Lung (tissue), 12 donors: Measurements from ENCODE around the gene CRYZ. TPM values are rescaled to one million over a fixed set of nuclear protein-coding genes. Genes with fewer than 3 reads are reported as not detected.

Source experiments
- ATAC-seq: fragments of 200-7000 bp; cut with Tn5 transposase; one replicate; pipeline ENCODE4 v1.9.1; 2020; ENCODE audit warnings: moderate number of reproducible peaks; ENCODE audit not compliant: insufficient read depth, low FRiP score
- DNase-seq, 3 donors: peaks; one replicate each; pipeline ENCODE4 v3.0.0-alpha.2; 2013 to 2017
- H3K27ac ChIP-seq, 2 donors: one replicate each; pipeline ENCODE4 v1.5.1; 2013; ENCODE audit warnings: mild to moderate bottlenecking in 2 of 2, moderate library complexity in 2 of 2, control low read depth in 1 of 2, inconsistent platforms in 1 of 2, low read depth in 1 of 2, low read length in 1 of 2
- H3K27me3 ChIP-seq, 3 donors: one replicate each; pipeline ENCODE4 v1.5.1; 2013; ENCODE audit warnings: low read length in 2 of 3; ENCODE audit not compliant: control insufficient read depth in 3 of 3, insufficient read depth in 3 of 3
- H3K36me3 ChIP-seq, 4 donors: one replicate each; pipeline ENCODE4 v1.5.1; 2013; ENCODE audit warnings: low read length in 4 of 4, mild to moderate bottlenecking in 1 of 4, moderate library complexity in 1 of 4; ENCODE audit not compliant: control insufficient read depth in 4 of 4, insufficient read depth in 4 of 4
- H3K4me1 ChIP-seq, 5 donors: one replicate each; pipeline ENCODE4 v1.5.1; 2013; ENCODE audit warnings: low read length in 5 of 5, mild to moderate bottlenecking in 2 of 5, moderate library complexity in 1 of 5; ENCODE audit not compliant: control insufficient read depth in 5 of 5, insufficient read depth in 5 of 5
- H3K4me3 ChIP-seq: one replicate; pipeline ENCODE4 v1.5.1; 2013; ENCODE audit warnings: mild to moderate bottlenecking, control low read depth, moderate library complexity
- H3K9ac ChIP-seq, 2 donors: one replicate each; pipeline ENCODE4 v1.5.1; 2013; ENCODE audit warnings: low read length in 2 of 2, control low read depth in 1 of 2; ENCODE audit not compliant: insufficient read depth in 1 of 2
- H3K9me3 ChIP-seq, 4 donors: one replicate each; pipeline ENCODE4 v1.5.1; 2013; ENCODE audit warnings: low read length in 3 of 4, mild to moderate bottlenecking in 1 of 4, moderate library complexity in 1 of 4; ENCODE audit not compliant: control insufficient read depth in 4 of 4, insufficient read depth in 3 of 4
- CTCF ChIP-seq: IDR thresholded peaks from 2 replicates; pipeline ENCODE4 v1.5.1; 2012; ENCODE audit warnings: mild to moderate bottlenecking; ENCODE audit errors: control extremely low read depth, extremely low read depth
- whole genome bisulfite sequencing, 2 donors: extraction: QIAGEN DNeasy Blood & Tissue Kit; methylation state at CpG; one replicate each; pipeline ENCODE4 v1.1.7; 2013; 5-methylcytosine and 5-hydroxymethylcytosine counted together
- polyA plus RNA-seq, 2 donors: library from polyadenylated mRNA; stranded (reverse); fragments of 200-250 nt; gene quantifications; one replicate each; pipeline ENCODE4 v1.2.1, GENCODE V29; 2013
- total RNA-seq, 2 donors: library from RNA; depleted of rRNA in 1 of 2; stranded (reverse); fragments of >200 nt in 1 of 2; gene quantifications; one replicate each; pipeline ENCODE4 v1.2.1, GENCODE V29; 2014 to 2021
- donor health status: control.
- donor health status: control.
- donor health status: Bipolar disorder and iron deficiency.
- donor health status: healthy.
- donor health status: DM: yes; HTN: yes; CAD: no.

CRYZ gene
- total and polyA plus RNA-seq, 4 donors = 10.9 to 55.9 (median 42.6) TPM

- H3K4me3 ChIP-seq = no peak overlapping the region
- no peak for TF ChIP-seq CTCF
- 92 to 96% methylated on average over 2 of the region's 2 CpGs for WGBS, 2 donors
Observed at GRCh38 chr1:74679811-74680210, 53.0 kb downstream of the CRYZ start.

GRCh38 chr1:74677926-74678325 is 54.9 kb downstream of the CRYZ start:
- H3K27me3 ChIP-seq = peaks cover 0 to 2% (median 0%) of the 10 kb centered on the region in 3 donors
- peaks cover 0 to 2% (median 0%) of the 10 kb centered on the region in 4 donors for H3K9me3 ChIP-seq
- no peak for TF ChIP-seq CTCF
- ATAC-seq (no peak), DNase-seq (no peak)
- H3K9ac ChIP-seq = no peak overlapping the region
- no peaks in the 10 kb centered on the region for H3K36me3 ChIP-seq
- H3K4me3 ChIP-seq = no peak overlapping the region
- peaks cover 0 to 3% (median 0%) of the 10 kb centered on the region in 5 donors for H3K4me1 ChIP-seq
- no peak overlapping the region for H3K27ac ChIP-seq

More at GRCh38 chr1:74679811-74680210, 53.0 kb downstream of the CRYZ start:
- peaks cover 0 to 3% (median 0%) of the 10 kb centered on the region in 3 donors for H3K27me3 ChIP-seq
- H3K9ac ChIP-seq = no peak overlapping the region
- no peaks in the 10 kb centered on the region for H3K9me3 ChIP-seq
- no peaks in the 10 kb centered on the region for H3K4me1 ChIP-seq
- no peak for ATAC-seq
- no peak for DNase-seq
- H3K27ac ChIP-seq = no peak overlapping the region
- no peaks in the 10 kb centered on the region for H3K36me3 ChIP-seq

- no peak for TF ChIP-seq CTCF
- no peak overlapping the region for H3K27ac ChIP-seq
- 50 to 62% methylated on average over 6 of the region's 6 CpGs for WGBS, 2 donors
- H3K4me1 ChIP-seq = peaks cover 0 to 3% (median 0%) of the 10 kb centered on the region in 5 donors
- no peak for DNase-seq
- H3K4me3 ChIP-seq = no peak overlapping the region
- H3K9ac ChIP-seq = no peak overlapping the region
- peaks cover 0 to 2% (median 0%) of the 10 kb centered on the region in 3 donors for H3K27me3 ChIP-seq
- no peaks in the 10 kb centered on the region for H3K36me3 ChIP-seq
- peaks cover 0 to 2% (median 0%) of the 10 kb centered on the region in 4 donors for H3K9me3 ChIP-seq
- ATAC-seq = no peak
Observed at GRCh38 chr1:74674278-74675048, 58.4 kb downstream of the CRYZ start.
